ENCODE data around the gene CRISPLD2. TPM values are rescaled to one million over a fixed set of nuclear protein-coding genes. Genes with fewer than 3 reads are reported as not detected.

CRISPLD2 gene
- total and polyA plus RNA-seq, 9 of the 15 experiments (the other 6 are each of a cell fraction or from before 2014, with no cell fraction given) = 0.03 to 0.24 (median 0.04) TPM; not detected in 4

GRCh38 chr16:84930298-84931106 is 110.7 kb downstream of the CRISPLD2 start:
- no peaks in the 10 kb centered on the region for H3K79me2 ChIP-seq (ENCODE audit: control insufficient read depth, insufficient read depth, low read length)
- in situ Hi-C loops (cut with MboI) (no loop called here), intact Hi-C loops (cut with micrococcal nuclease) (no loop called here)
- ATAC-seq (no peak), DNase-seq (ENCODE audit: extremely low read depth in 1 of 4, low spot score in 3 of 4) (no peak), FAIRE-seq (no peak)
- H3K36me3 ChIP-seq (ENCODE audit: control insufficient read depth, insufficient read depth, low read length) = no peaks in the 10 kb centered on the region
- H4K20me1 ChIP-seq (replicated peaks; ENCODE audit: control insufficient read depth, insufficient read depth, low read length) = 0 out of 2 replicates have a peak, but pooled peaks cover 5% of the 10 kb centered on the region
- peaks cover 3 to 47% of the 10 kb centered on the region in 2 experiments; a peak in 3 of 5 replicates for H3K4me1 ChIP-seq (replicated peaks in 1 of 2; ENCODE audit: control insufficient read depth in 2 of 2, insufficient read depth in 2 of 2, low read length in 2 of 2)
- peak overlapping the region; percentile 49 for H2AFZ ChIP-seq (ENCODE audit: low read depth, low read length)
- ChIA-PET POLR2A (interaction anchor here (0.9 to 1.3 kb wide), 3 partner anchors 11 to 22 kb away, joined by 3 to 4 read pairs (median 3); no protein-coding TSS in a partner anchor), CTCF (ENCODE audit: low intra/inter-chr PET ratio) (no interaction called here)
- H3K9me3 ChIP-seq (replicated peaks; ENCODE audit: control insufficient read depth, insufficient read depth, low read depth, low read length) = no peaks in the 10 kb centered on the region
- no peak overlapping the region for H3K4me2 ChIP-seq (ENCODE audit: insufficient read depth, low read length)
- H3K9me1 ChIP-seq (ENCODE audit: control insufficient read depth, insufficient read depth, low read length) = peaks cover 6% of the 10 kb centered on the region
- peaks cover 14 to 28% of the 10 kb centered on the region in 2 experiments; a peak in 3 of 5 replicates for H3K27me3 ChIP-seq (ENCODE audit: control insufficient read depth in 2 of 2, insufficient read depth in 2 of 2, low read length in 2 of 2)
- BruUV-seq (replicated peaks) = no TSS peak
- 0 out of 3 replicates have a peak overlapping the region, but pooled peaks have one; percentile 3 for H3K27ac ChIP-seq (ENCODE audit: extremely low read depth, low read depth, low read length)
- no peak overlapping the region for H3K4me3 ChIP-seq
- 69% methylated on average over 6 of the region's 8 CpGs for WGBS (ENCODE audit: insufficient coverage, low coverage, missing lambda C conversion rate)
- peak overlapping the region in 1 of 2 experiments; percentile 66; a peak in 2 of 4 replicates for H3K9ac ChIP-seq (ENCODE audit: insufficient read depth in 1 of 2, low read depth in 2 of 2, low read length in 2 of 2)
- TF ChIP-seq BRD4 (IDR thresholded peaks at IDR 0.05) (no peak), TEAD1 (CRISPR knock-in tag; IDR thresholded peaks at IDR 0.05) (peak in 1 of 2 experiments; percentile 7; a peak in 1 of 4 replicates), MAX (CRISPR knock-in tag; IDR thresholded peaks at IDR 0.05) (peak; percentile 70; the same call in 1 of the 2 replicates), ZNF232 (CRISPR knock-in tag; IDR thresholded peaks at IDR 0.05) (0 out of 2 replicates have a peak, but pooled peaks have one; percentile 28), PCBP1 (IDR thresholded peaks at IDR 0.05; ENCODE audit: low read depth, low read length, poor library complexity, severe bottlenecking) (peak; percentile 77), RBM14 (IDR thresholded peaks at IDR 0.05; ENCODE audit: borderline replicate concordance, insufficient read depth, low read depth, low read length) (0 out of 2 replicates have a peak, but pooled peaks have one; percentile 40), ZBTB2 (IDR thresholded peaks at IDR 0.05) (peak; percentile 95), ARHGAP35 (IDR thresholded peaks at IDR 0.05; ENCODE audit: partially characterized antibody) (no peak), ZNF146 (CRISPR knock-in tag; IDR thresholded peaks at IDR 0.05; ENCODE audit: unreplicated experiment) (no peak), HOMEZ (CRISPR knock-in tag; IDR thresholded peaks at IDR 0.05) (no peak), CREB3L1 (IDR thresholded peaks at IDR 0.05; ENCODE audit: borderline replicate concordance, low read depth) (0 out of 2 replicates have a peak, but pooled peaks have one; percentile 3), HNRNPUL1 (IDR thresholded peaks at IDR 0.05; ENCODE audit: low read length) (peak; percentile 92), CBX8 (IDR thresholded peaks at IDR 0.05; ENCODE audit: borderline replicate concordance, extremely low read depth, low read depth, low read length, poor library complexity, severe bottlenecking) (no peak)
